ENCODE measurements around the gene BOD1. TPM values are rescaled to one million over a fixed set of nuclear protein-coding genes. Genes with fewer than 3 reads are reported as not detected.

BOD1 gene
- total RNA-seq, 1 donor from 2014 or later, result 70.9 TPM

- no peaks in the 10 kb centered on the region for H3K27me3 Mint-ChIP-seq (ENCODE audit: low read depth)
- no peak overlapping the region for H3K4me3 Mint-ChIP-seq (ENCODE audit: unreplicated experiment)
- no peak for DNase-seq (ENCODE audit: low spot score)
- peaks cover 13% of the 10 kb centered on the region for H3K4me1 Mint-ChIP-seq (ENCODE audit: low read depth)
- H3K36me3 Mint-ChIP-seq (ENCODE audit: low read depth), result no peaks in the 10 kb centered on the region
- H3K9me3 Mint-ChIP-seq (ENCODE audit: low read depth), result no peaks in the 10 kb centered on the region
- no peak overlapping the region for H3K27ac Mint-ChIP-seq (ENCODE audit: unreplicated experiment)
- no peak for TF ChIP-seq CTCF (IDR thresholded peaks at IDR 0.05)
These were observed 20.9 kb upstream of the BOD1 start for GRCh38 chr5:173637340-173637739.

- Mint-ChIP-seq H3K4me3 (ENCODE audit: unreplicated experiment) (no peak overlapping the region), H3K4me1 (ENCODE audit: low read depth) (peaks cover 4% of the 10 kb centered on the region)
- TF ChIP-seq CTCF (IDR thresholded peaks at IDR 0.05), result no peak
These were observed 18.1 kb upstream of the BOD1 start for GRCh38 chr5:173634465-173634983.

GRCh38 chr5:173633304-173633703, 16.9 kb upstream of the BOD1 start:
- H3K4me3 Mint-ChIP-seq (ENCODE audit: unreplicated experiment), result no peak overlapping the region
- no peaks in the 10 kb centered on the region for H3K9me3 Mint-ChIP-seq (ENCODE audit: low read depth)
- H3K36me3 Mint-ChIP-seq (ENCODE audit: low read depth), result no peaks in the 10 kb centered on the region
- TF ChIP-seq CTCF (IDR thresholded peaks at IDR 0.05), result no peak
- H3K27ac Mint-ChIP-seq (ENCODE audit: unreplicated experiment), result no peak overlapping the region
- H3K27me3 Mint-ChIP-seq (ENCODE audit: low read depth), result no peaks in the 10 kb centered on the region
- H3K4me1 Mint-ChIP-seq (ENCODE audit: low read depth), result peaks cover 4% of the 10 kb centered on the region
- DNase-seq (ENCODE audit: low spot score), result no peak

More at GRCh38 chr5:173634465-173634983, 18.1 kb upstream of the BOD1 start:
- H3K36me3 Mint-ChIP-seq (ENCODE audit: low read depth), result no peaks in the 10 kb centered on the region
- DNase-seq (ENCODE audit: low spot score), result no peak
- no peaks in the 10 kb centered on the region for H3K27me3 Mint-ChIP-seq (ENCODE audit: low read depth)
- H3K27ac Mint-ChIP-seq (ENCODE audit: unreplicated experiment), result no peak overlapping the region
- no peaks in the 10 kb centered on the region for H3K9me3 Mint-ChIP-seq (ENCODE audit: low read depth)

GRCh38 chr5:173631478-173631877, 15.0 kb upstream of the BOD1 start:
- Mint-ChIP-seq H3K27me3 (ENCODE audit: low read depth) (no peaks in the 10 kb centered on the region), H3K4me3 (ENCODE audit: unreplicated experiment) (no peak overlapping the region), H3K36me3 (ENCODE audit: low read depth) (no peaks in the 10 kb centered on the region), H3K27ac (ENCODE audit: unreplicated experiment) (no peak overlapping the region), H3K9me3 (ENCODE audit: low read depth) (no peaks in the 10 kb centered on the region), H3K4me1 (ENCODE audit: low read depth) (peaks cover 8% of the 10 kb centered on the region)
- TF ChIP-seq CTCF (IDR thresholded peaks at IDR 0.05), result no peak
- no peak for DNase-seq (ENCODE audit: low spot score)

- TF ChIP-seq CTCF (IDR thresholded peaks at IDR 0.05), result no peak
- Mint-ChIP-seq H3K4me3 (ENCODE audit: unreplicated experiment) (no peak overlapping the region), H3K4me1 (ENCODE audit: low read depth) (peaks cover 9% of the 10 kb centered on the region), H3K36me3 (ENCODE audit: low read depth) (no peaks in the 10 kb centered on the region), H3K9me3 (ENCODE audit: low read depth) (no peaks in the 10 kb centered on the region), H3K27me3 (ENCODE audit: low read depth) (no peaks in the 10 kb centered on the region), H3K27ac (ENCODE audit: unreplicated experiment) (no peak overlapping the region)
- DNase-seq (ENCODE audit: low spot score), result no peak
These were observed 14.4 kb upstream of the BOD1 start for GRCh38 chr5:173630724-173631365.
